Measurements from ENCODE around the gene SPAG17. TPM values are rescaled to one million over a fixed set of nuclear protein-coding genes. Genes with fewer than 3 reads are reported as not detected.

The SPAG17 gene
- total RNA-seq, 1 donor: 3.3 TPM

GRCh38 chr1:118110580-118110979 is 74.4 kb downstream of the SPAG17 start:
- TF ChIP-seq, protein P1, sequence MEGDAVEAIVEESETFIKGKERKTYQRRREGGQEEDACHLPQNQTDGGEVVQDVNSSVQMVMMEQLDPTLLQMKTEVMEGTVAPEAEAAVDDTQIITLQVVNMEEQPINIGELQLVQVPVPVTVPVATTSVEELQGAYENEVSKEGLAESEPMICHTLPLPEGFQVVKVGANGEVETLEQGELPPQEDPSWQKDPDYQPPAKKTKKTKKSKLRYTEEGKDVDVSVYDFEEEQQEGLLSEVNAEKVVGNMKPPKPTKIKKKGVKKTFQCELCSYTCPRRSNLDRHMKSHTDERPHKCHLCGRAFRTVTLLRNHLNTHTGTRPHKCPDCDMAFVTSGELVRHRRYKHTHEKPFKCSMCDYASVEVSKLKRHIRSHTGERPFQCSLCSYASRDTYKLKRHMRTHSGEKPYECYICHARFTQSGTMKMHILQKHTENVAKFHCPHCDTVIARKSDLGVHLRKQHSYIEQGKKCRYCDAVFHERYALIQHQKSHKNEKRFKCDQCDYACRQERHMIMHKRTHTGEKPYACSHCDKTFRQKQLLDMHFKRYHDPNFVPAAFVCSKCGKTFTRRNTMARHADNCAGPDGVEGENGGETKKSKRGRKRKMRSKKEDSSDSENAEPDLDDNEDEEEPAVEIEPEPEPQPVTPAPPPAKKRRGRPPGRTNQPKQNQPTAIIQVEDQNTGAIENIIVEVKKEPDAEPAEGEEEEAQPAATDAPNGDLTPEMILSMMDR (IDR thresholded peaks at IDR 0.05; ENCODE audit: extremely low read depth, low read depth, low read length): no peak
- Histone ChIP-seq H3K9me3 (ENCODE audit: low read depth, low read length) (no peaks in the 10 kb centered on the region), H4K20me1 (ENCODE audit: insufficient read depth, low read length) (no peaks in the 10 kb centered on the region), H2AFZ (ENCODE audit: low read length) (no peak overlapping the region), H3K27ac (ENCODE audit: low read depth, low read length) (no peak overlapping the region), H3K4me3 (ENCODE audit: insufficient read depth, low read length) (no peak overlapping the region), H3K36me3 (ENCODE audit: insufficient read depth, low read length) (no peaks in the 10 kb centered on the region), H3K4me2 (ENCODE audit: insufficient read depth, low read length) (peak overlapping the region; percentile 76), H3K4me1 (ENCODE audit: insufficient read depth, low read length) (peaks cover 20% of the 10 kb centered on the region), H3K27me3 (ENCODE audit: insufficient read depth, low read length) (peaks cover 3% of the 10 kb centered on the region), H3K79me2 (ENCODE audit: insufficient read depth, low read length) (no peaks in the 10 kb centered on the region)
- no peak for DNase-seq (ENCODE audit: insufficient read length, low spot score, missing footprints)

GRCh38 chr1:118104951-118105350 is 80.1 kb downstream of the SPAG17 start:
- TF ChIP-seq, protein P1 (IDR thresholded peaks at IDR 0.05; ENCODE audit: extremely low read depth, low read depth, low read length): no peak
- no peaks in the 10 kb centered on the region for H3K36me3 ChIP-seq (ENCODE audit: insufficient read depth, low read length)
- no peak overlapping the region for H3K4me2 ChIP-seq (ENCODE audit: insufficient read depth, low read length)
- H3K4me1 ChIP-seq (ENCODE audit: insufficient read depth, low read length): peaks cover 25% of the 10 kb centered on the region
- H3K4me3 ChIP-seq (ENCODE audit: insufficient read depth, low read length): no peak overlapping the region
- H3K9me3 ChIP-seq (ENCODE audit: low read depth, low read length): no peaks in the 10 kb centered on the region
- no peak for DNase-seq (ENCODE audit: insufficient read length, low spot score, missing footprints)
- no peak overlapping the region for H3K27ac ChIP-seq (ENCODE audit: low read depth, low read length)
- no peaks in the 10 kb centered on the region for H3K79me2 ChIP-seq (ENCODE audit: insufficient read depth, low read length)
- H3K27me3 ChIP-seq (ENCODE audit: insufficient read depth, low read length): peaks cover 3% of the 10 kb centered on the region
- no peaks in the 10 kb centered on the region for H4K20me1 ChIP-seq (ENCODE audit: insufficient read depth, low read length)
- H2AFZ ChIP-seq (ENCODE audit: low read length): no peak overlapping the region

DNA sequence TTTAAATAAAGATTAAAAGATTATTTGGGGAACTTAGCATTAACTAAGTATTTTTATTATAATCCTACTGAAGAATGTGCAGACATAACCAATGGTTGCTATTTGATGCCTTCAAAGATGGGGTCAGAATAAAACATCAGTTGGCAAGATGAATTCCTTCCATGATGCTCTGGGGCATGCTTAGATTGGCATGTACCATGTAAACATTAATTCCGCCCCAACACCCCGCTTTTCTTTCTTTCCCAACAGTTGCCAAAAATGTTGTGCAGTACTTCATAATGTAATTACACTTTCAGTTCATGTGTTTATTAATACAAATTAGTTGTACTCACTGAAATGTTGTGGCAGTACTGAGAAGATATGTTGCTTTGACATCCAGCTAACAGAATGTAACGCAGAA is 82.6 kb downstream of the SPAG17 start:
- H2AFZ ChIP-seq (ENCODE audit: low read length): no peak overlapping the region

GRCh38 chr1:118101999-118102398 is 83.0 kb downstream of the SPAG17 start:
- Histone ChIP-seq H3K4me1 (ENCODE audit: insufficient read depth, low read length) (peaks cover 35% of the 10 kb centered on the region), H4K20me1 (ENCODE audit: insufficient read depth, low read length) (no peaks in the 10 kb centered on the region), H2AFZ (ENCODE audit: low read length) (no peak overlapping the region), H3K27ac (ENCODE audit: low read depth, low read length) (peak overlapping the region; percentile 87), H3K27me3 (ENCODE audit: insufficient read depth, low read length) (no peaks in the 10 kb centered on the region), H3K79me2 (ENCODE audit: insufficient read depth, low read length) (no peaks in the 10 kb centered on the region), H3K4me3 (ENCODE audit: insufficient read depth, low read length) (peak overlapping the region; percentile 43), H3K9me3 (ENCODE audit: low read depth, low read length) (no peaks in the 10 kb centered on the region), H3K4me2 (ENCODE audit: insufficient read depth, low read length) (peak overlapping the region; percentile 76), H3K36me3 (ENCODE audit: insufficient read depth, low read length) (no peaks in the 10 kb centered on the region)
- TF ChIP-seq, protein P1 (IDR thresholded peaks at IDR 0.05; ENCODE audit: extremely low read depth, low read depth, low read length): no peak
- no peak for DNase-seq (ENCODE audit: insufficient read length, low spot score, missing footprints)

More for the DNA sequence above, 82.6 kb downstream of the SPAG17 start:
- H3K4me3 ChIP-seq (ENCODE audit: insufficient read depth, low read length): no peak overlapping the region
- no peak for DNase-seq (ENCODE audit: insufficient read length, low spot score, missing footprints)
- H3K4me1 ChIP-seq (ENCODE audit: insufficient read depth, low read length): peaks cover 34% of the 10 kb centered on the region
- H3K36me3 ChIP-seq (ENCODE audit: insufficient read depth, low read length): no peaks in the 10 kb centered on the region
- no peaks in the 10 kb centered on the region for H3K27me3 ChIP-seq (ENCODE audit: insufficient read depth, low read length)
- no peak overlapping the region for H3K4me2 ChIP-seq (ENCODE audit: insufficient read depth, low read length)
- H4K20me1 ChIP-seq (ENCODE audit: insufficient read depth, low read length): no peaks in the 10 kb centered on the region
- no peaks in the 10 kb centered on the region for H3K79me2 ChIP-seq (ENCODE audit: insufficient read depth, low read length)
- TF ChIP-seq, protein P1 (IDR thresholded peaks at IDR 0.05; ENCODE audit: extremely low read depth, low read depth, low read length): no peak
- H3K9me3 ChIP-seq (ENCODE audit: low read depth, low read length): no peaks in the 10 kb centered on the region
- H3K27ac ChIP-seq (ENCODE audit: low read depth, low read length): peak overlapping the region; percentile 87
